Left ventricle myocardium inferior (tissue), 1 donor: ENCODE results near the gene TMEM182. TPM values are rescaled to one million over a fixed set of nuclear protein-coding genes. Genes with fewer than 3 reads are reported as not detected.

ENCODE experiments used
- DNase-seq: peaks from one replicate; pipeline ENCODE4 v3.0.0-alpha.2; 2020
- H3K27ac ChIP-seq: fragments of 200-600 bp; replicated peaks from 2 replicates; pipeline ENCODE4 v1.8.0; 2021
- H3K27me3 ChIP-seq: fragments of 200-600 bp; 2 replicates; pipeline ENCODE4 v1.8.0; 2021; ENCODE audit warnings: low read depth
- H3K36me3 ChIP-seq: fragments of 200-600 bp; 2 replicates; pipeline ENCODE4 v1.8.0; 2021
- H3K4me1 ChIP-seq: fragments of 200-600 bp; 2 replicates; pipeline ENCODE4 v1.8.0; 2021
- H3K4me3 ChIP-seq: fragments of 200-600 bp; 2 replicates; pipeline ENCODE4 v1.8.0; 2021; ENCODE audit warnings: mild to moderate bottlenecking, moderate library complexity
- H3K9me3 ChIP-seq: fragments of 200-600 bp; replicated peaks from 2 replicates; pipeline ENCODE4 v1.8.0; 2021
- CTCF ChIP-seq: fragments of 200-600 bp; IDR thresholded peaks from 2 replicates; pipeline ENCODE4 v1.8.0; 2021; ENCODE audit warnings: antibody characterized with exemption, mild to moderate bottlenecking, borderline replicate concordance
- intact Hi-C: fragments of 100-400 bp; cut with micrococcal nuclease; formaldehyde crosslinking; loops from one replicate; pipeline ENCODE4 v1.11.0; 2022
- total RNA-seq: library from RNA; stranded (reverse); fragmentation: NEBNext Ultra II Directional; extraction: Animal tissue kit (Norgen Biotek cat#: 25700); gene quantifications from one replicate; pipeline ENCODE4 v1.2.1, GENCODE V29; 2021
- donor health status: DM: no; HTN: yes; CAD: no; lungs with severe emphysema.

Gene TMEM182
- total RNA-seq, 1 donor from 2014 or later, result 174 TPM

DNA sequence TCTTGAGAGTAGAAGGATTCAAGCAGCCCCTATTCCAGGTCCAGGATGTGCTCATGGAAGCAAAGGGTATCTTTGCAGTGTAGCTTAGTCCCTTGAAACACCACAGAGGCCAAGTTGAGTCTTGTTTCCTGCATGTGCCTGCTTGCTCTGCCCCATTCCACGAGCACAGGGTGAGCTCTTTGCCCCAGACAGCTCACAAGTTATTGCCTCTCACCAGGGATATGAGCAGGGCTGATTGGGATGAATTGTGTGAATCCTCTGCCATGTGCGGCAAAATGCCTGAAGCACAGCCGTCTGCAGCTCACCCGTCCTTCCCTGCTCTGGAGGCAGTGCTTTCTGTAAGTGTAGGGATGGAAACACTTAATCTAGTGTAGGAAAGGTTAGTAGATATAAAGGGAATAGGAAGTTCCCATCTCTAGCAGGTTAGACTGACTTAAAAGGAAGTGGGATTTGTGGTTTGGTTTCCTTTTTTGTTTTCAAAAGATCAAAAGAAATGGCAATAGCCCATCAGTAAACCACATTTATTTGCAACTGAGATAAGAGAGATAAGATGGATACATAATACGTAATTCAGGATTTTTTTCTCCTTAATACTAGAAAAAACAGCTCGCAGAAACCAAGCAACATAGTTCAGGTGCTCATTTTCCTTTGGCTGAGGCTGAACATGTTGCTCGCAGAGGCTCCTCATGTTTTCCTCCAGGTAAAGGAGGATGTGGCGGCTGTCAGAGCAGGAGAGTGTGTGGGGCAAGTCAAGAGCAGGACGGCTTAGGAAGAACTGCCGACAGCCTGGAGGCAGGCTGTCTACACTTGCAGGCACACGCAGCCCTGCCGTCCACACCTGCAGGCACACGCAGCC, 41.4 kb downstream of the TMEM182 start:
- H3K27me3 ChIP-seq, result no peaks in the 10 kb centered on the region
- intact Hi-C loops, result no loop called here
- TF ChIP-seq CTCF, result no peak
- DNase-seq, result no peak
- H3K36me3 ChIP-seq, result peaks cover 28% of the 10 kb centered on the region
- peak overlapping the region; percentile 0 for H3K4me3 ChIP-seq
- peaks cover 65% of the 10 kb centered on the region for H3K4me1 ChIP-seq
- peak overlapping the region; percentile 93 for H3K27ac ChIP-seq
- H3K9me3 ChIP-seq, result peaks cover 40% of the 10 kb centered on the region

- no peak for DNase-seq
Measured at GRCh38 chr2:102803897-102804217, 42.0 kb downstream of the TMEM182 start.

DNA sequence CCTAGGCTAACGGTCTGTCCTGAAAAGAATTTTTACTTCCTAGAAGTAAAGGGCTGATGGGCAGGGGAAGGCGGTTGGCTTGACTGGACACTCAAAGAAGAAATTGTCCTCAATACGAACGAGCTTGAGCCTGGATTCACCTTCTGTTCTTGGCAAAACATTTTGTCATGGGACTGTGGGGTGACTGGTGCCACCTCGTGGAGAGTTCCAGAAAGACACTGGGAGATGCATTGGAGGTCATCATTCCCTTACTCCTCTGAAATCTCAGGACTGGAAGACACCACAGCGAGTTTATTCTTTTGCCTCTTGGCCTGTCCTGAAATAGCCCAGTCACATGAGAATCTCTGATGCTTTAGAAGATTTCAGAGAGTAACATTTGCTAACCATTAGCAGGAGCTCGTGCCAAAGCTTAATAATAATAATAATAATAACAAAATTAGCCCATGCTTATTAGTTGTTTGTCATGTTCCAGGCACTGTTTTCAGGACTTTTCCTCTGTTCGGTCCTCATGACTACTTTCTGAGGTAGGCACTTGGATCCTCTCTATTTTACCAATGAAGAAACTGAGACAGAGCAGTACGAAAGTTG, 44.5 kb downstream of the TMEM182 start:
- H3K9me3 ChIP-seq, result peaks cover 16% of the 10 kb centered on the region
- DNase-seq, result peak; percentile 66
- peaks cover 79% of the 10 kb centered on the region for H3K4me1 ChIP-seq
- no peak overlapping the region for H3K4me3 ChIP-seq
- H3K36me3 ChIP-seq, result peaks cover 5% of the 10 kb centered on the region
- intact Hi-C loops, result loop anchor here (5.0 kb wide), 1 partner anchor 54 kb away; no protein-coding TSS in a partner anchor
- peak; percentile 84 for TF ChIP-seq CTCF
- H3K27ac ChIP-seq, result peak overlapping the region; percentile 93
- no peaks in the 10 kb centered on the region for H3K27me3 ChIP-seq

More at GRCh38 chr2:102803897-102804217, 42.0 kb downstream of the TMEM182 start:
- H3K9me3 ChIP-seq, result peaks cover 40% of the 10 kb centered on the region
- intact Hi-C loops, result no loop called here
- peak overlapping the region; percentile 93 for H3K27ac ChIP-seq
- peaks cover 22% of the 10 kb centered on the region for H3K36me3 ChIP-seq
- H3K4me3 ChIP-seq, result peak overlapping the region; percentile 0
- no peak for TF ChIP-seq CTCF
- peaks cover 71% of the 10 kb centered on the region for H3K4me1 ChIP-seq
- no peaks in the 10 kb centered on the region for H3K27me3 ChIP-seq

DNA sequence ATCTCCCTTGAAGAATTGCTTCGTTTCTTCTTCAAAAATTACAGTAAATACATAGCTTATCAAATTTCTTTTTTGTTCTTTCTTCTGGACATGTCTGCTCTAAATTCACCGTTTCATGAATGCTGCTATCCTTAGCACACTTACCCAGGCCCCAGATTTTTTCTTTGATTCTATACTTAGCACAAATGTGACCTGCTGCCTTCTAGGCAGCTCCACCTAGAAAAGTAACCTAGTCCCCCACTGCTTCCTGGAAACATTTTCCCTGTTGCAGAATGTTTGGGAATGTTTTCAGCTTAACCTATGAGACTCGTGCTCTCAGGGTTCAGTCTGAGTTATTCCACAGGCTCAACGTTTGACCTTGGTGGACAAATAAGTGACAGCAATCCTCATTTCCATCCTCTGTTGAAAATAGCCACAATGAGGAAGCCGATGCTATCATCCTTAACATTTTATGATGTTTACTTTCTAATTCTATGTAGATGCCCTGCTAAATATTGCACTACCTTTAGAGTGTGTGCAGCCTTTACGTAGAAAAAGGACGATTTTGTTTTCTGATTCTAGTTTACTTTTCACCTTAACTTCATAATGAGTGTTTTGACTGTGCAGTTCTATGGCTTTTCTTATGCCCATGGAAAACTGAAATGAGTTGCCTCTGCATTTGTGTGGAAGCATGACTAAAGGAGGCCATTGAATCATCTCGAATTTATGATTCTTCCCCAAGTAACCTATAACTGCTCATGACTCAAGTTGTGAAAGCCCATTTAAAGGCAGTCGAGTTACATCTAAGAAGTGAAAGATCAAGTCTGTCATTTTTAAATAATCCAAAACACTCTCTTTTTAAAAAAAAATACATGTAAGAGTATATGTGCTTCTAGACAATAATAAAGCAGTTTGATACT, 47.7 kb downstream of the TMEM182 start:
- Histone ChIP-seq H3K4me1 (peaks cover 74% of the 10 kb centered on the region), H3K27me3 (no peaks in the 10 kb centered on the region), H3K36me3 (no peaks in the 10 kb centered on the region), H3K27ac (peak overlapping the region; percentile 93), H3K9me3 (no peaks in the 10 kb centered on the region), H3K4me3 (peak overlapping the region; percentile 0)
- TF ChIP-seq CTCF, result no peak
- no peak for DNase-seq
- intact Hi-C loops, result loop anchor here (5.0 kb wide), 1 partner anchor 57 kb away; no protein-coding TSS in a partner anchor

GRCh38 chr2:102815285-102815684, 53.5 kb downstream of the TMEM182 start:
- no peak for TF ChIP-seq CTCF
- Histone ChIP-seq H3K4me3 (no peak overlapping the region), H3K36me3 (no peaks in the 10 kb centered on the region), H3K4me1 (peaks cover 44% of the 10 kb centered on the region), H3K9me3 (no peaks in the 10 kb centered on the region), H3K27me3 (no peaks in the 10 kb centered on the region), H3K27ac (peak overlapping the region; percentile 50)
- intact Hi-C loops, result no loop called here
- no peak for DNase-seq
